Ectodermal cell (in vitro differentiated cells): ENCODE measurements around the gene CDKN1A.
"Not testable (repeated sequence)": the region's sequence is repeated elsewhere in the genome, so short reads cannot be mapped to it uniquely, and the experiment has no call there.

Experiments
- H3K27ac ChIP-seq: 2 replicates; pipeline ENCODE4 v1.7.0; 2013; ENCODE audit warnings: mild to moderate bottlenecking, low read depth, low read length; ENCODE audit not compliant: insufficient read depth, poor library complexity, severe bottlenecking
- H3K27me3 ChIP-seq: 2 replicates; pipeline ENCODE4 v1.7.0; 2013; ENCODE audit warnings: mild to moderate bottlenecking, low read length; ENCODE audit not compliant: insufficient read depth, control insufficient read depth, poor library complexity, severe bottlenecking
- H3K36me3 ChIP-seq: one replicate; pipeline ENCODE4 v1.7.0; 2013; ENCODE audit warnings: low read length; ENCODE audit not compliant: control insufficient read depth, insufficient read depth
- H3K4me1 ChIP-seq: one replicate; pipeline ENCODE4 v1.7.0; 2013; ENCODE audit warnings: low read length; ENCODE audit not compliant: control insufficient read depth, insufficient read depth
- H3K4me3 ChIP-seq: 2 replicates; pipeline ENCODE4 v1.7.0; 2013; ENCODE audit warnings: low read depth, low read length, control low read depth; ENCODE audit not compliant: insufficient read depth
- H3K9me3 ChIP-seq: 2 replicates; pipeline ENCODE4 v1.7.0; 2013; ENCODE audit warnings: mild to moderate bottlenecking, low read length, moderate library complexity; ENCODE audit not compliant: control insufficient read depth
- WGBS, 2 experiments: methylation state at CpG; one replicate each; pipeline ENCODE4 v1.1.7; 2013; ENCODE audit warnings: missing lambda C conversion rate in 2 of 2; 5-methylcytosine and 5-hydroxymethylcytosine counted together

The CDKN1A gene

DNA sequence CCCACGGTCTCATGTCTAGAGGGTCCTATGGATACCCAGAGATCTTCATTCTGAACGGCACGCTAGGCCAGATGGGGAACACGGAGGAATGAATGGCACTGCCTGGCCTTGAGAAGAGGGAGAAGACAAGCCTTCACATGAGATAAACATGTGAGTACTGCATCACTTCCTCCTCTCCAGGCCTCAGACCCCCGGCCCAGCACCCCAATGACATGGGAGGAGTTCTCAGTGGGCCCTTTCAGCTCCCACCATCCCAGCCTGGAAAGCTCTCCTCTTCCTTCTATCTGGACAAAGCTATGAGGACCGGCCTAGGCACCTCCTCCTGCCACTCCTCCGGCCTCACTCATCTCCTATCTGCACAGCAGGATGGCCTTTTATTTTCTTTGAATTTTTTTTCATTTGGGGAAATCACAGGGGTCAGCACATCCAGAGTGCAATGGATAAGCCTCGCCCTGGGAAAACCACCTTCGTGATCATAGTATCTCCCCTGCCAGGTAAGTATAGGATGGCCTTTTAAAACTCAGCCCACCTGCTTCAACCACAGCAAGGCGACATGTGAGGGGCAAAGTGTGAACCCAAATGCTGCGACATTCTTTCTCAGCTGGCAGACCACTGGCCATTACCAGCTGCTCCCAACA lies 39.2 kb upstream of the CDKN1A start:
- H3K27me3 ChIP-seq: no peaks in the 10 kb centered on the region
- no peaks in the 10 kb centered on the region for H3K9me3 ChIP-seq
- peaks cover 12% of the 10 kb centered on the region for H3K4me1 ChIP-seq
- 87 to 90% methylated on average over 11 of the region's 11 CpGs for WGBS, 2 experiments
- no peak overlapping the region for H3K27ac ChIP-seq
- H3K36me3 ChIP-seq: no peaks in the 10 kb centered on the region
- no peak overlapping the region for H3K4me3 ChIP-seq

DNA sequence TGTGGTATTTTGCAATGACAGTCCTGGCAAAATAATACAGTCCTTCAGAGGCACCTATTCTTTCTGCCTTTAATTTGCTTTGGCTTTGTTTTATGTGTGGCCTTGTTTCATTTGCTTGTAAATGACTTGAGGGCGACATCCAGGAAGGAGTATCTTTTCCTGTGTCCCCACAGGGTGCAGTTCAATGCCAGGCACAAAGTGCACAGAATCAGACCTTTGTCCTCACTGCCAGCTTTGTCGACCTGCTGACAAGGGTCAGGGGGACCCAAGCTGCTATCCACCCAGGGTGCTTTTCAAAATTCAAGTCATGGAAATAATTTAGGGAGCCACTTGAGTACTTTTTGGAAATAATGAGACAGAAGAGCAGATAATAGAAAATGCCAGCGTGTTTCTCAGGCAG lies 37.0 kb upstream of the CDKN1A start:
- H3K9me3 ChIP-seq: no peaks in the 10 kb centered on the region
- 50 to 60% methylated on average over 2 to 3 of the region's 3 CpGs for WGBS, 2 experiments
- no peak overlapping the region for H3K27ac ChIP-seq
- H3K27me3 ChIP-seq: no peaks in the 10 kb centered on the region
- peaks cover 11% of the 10 kb centered on the region for H3K4me1 ChIP-seq
- no peaks in the 10 kb centered on the region for H3K36me3 ChIP-seq
- H3K4me3 ChIP-seq: no peak overlapping the region

DNA sequence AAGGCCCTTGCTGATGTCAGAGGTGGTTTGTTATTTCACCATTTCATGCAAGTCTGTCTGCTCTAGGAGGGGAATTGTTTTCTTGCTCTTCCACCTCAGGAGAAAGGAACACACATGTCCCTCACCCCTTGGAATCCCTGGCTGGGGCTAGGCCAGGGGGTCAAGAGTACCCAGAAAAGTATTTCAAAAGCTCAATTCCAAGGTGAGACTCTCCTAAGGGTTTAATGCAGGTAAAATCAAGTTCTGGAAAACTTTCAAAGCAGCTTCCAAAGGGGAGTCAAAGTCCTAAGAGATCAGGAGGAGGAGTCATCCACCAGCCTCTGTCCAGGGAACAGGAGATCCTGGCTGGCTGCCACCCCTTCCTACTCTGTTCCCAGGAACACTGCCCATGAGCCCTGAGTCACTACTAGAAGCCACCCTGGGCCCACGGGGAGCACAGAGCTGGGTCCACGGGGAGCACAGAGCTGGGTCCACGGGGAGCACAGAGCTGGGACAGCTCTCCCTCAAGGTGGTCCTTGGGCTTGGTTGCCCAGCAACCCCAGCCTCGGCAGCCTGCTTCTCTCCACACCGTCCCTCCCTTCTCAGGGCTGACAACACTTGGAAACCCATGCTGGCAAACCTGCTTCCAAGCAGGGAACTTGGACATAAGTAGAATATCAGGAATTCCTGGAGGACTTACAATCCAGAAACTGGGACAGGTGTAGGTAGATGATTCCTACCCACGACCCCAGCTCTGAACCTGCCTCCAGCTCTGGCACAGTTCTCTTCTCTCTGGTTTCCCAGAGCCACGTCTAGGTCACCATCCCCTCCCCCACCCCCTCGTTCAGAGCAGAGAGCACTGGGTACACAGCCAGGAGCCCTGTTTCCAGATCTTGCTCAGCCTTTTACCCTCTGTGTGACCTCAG lies 35.3 kb upstream of the CDKN1A start:
- Histone ChIP-seq H3K4me3 (no peak overlapping the region), H3K9me3 (no peaks in the 10 kb centered on the region), H3K27me3 (no peaks in the 10 kb centered on the region), H3K4me1 (no peaks in the 10 kb centered on the region), H3K36me3 (no peaks in the 10 kb centered on the region), H3K27ac (no peak overlapping the region)
- WGBS, 2 experiments: 66 to 67% methylated on average over 8 of the region's 8 CpGs

DNA sequence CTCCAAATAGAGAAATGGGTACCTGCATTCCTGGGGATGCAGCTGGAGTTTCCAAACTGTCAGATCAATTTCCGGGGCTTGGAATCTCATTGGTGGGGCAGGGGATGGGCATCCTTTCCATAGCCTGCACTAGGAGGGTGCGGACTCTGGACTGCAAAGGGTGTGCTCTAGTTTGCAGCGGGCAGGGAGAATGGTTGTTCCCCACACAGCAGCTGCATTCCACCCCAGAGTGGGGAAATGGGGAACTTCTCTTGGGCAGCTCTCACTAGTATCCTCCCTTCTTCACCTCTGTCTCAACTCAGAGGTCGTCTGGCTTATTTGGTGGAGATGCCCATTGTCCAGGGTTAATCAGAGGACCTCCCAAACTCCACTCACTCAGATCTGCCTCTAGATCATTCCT lies 34.5 kb upstream of the CDKN1A start:
- no peak overlapping the region for H3K27ac ChIP-seq
- no peaks in the 10 kb centered on the region for H3K4me1 ChIP-seq
- H3K27me3 ChIP-seq: no peaks in the 10 kb centered on the region
- no peaks in the 10 kb centered on the region for H3K36me3 ChIP-seq
- no peaks in the 10 kb centered on the region for H3K9me3 ChIP-seq
- no peak overlapping the region for H3K4me3 ChIP-seq
- WGBS, 2 experiments: 91 to 92% methylated on average over 4 of the region's 4 CpGs

DNA sequence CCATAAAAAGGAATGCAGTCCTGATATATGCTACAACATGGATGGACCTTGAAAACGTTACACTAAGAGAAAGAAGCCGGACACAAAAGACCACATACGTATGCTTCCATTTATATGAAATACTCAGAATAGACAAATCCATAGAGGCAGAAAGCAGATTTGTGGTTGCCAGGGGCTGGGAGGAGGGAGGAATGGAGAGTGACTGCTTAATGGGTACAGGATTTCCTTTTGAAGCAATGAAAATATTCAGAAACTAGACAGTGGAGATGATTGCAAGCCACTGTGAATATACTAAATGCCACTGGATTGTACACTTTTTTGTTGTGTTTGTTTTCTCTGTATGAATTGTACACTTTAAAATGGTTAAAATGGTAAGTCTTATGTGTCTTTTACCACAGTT lies 29.4 kb upstream of the CDKN1A start:
- Histone ChIP-seq H3K27ac (no peak overlapping the region), H3K4me3 (no peak overlapping the region), H3K36me3 (no peaks in the 10 kb centered on the region), H3K9me3 (no peaks in the 10 kb centered on the region), H3K27me3 (no peaks in the 10 kb centered on the region), H3K4me1 (no peaks in the 10 kb centered on the region)
- WGBS, 2 experiments: 97 to 100% methylated on average over 3 of the region's 3 CpGs

DNA sequence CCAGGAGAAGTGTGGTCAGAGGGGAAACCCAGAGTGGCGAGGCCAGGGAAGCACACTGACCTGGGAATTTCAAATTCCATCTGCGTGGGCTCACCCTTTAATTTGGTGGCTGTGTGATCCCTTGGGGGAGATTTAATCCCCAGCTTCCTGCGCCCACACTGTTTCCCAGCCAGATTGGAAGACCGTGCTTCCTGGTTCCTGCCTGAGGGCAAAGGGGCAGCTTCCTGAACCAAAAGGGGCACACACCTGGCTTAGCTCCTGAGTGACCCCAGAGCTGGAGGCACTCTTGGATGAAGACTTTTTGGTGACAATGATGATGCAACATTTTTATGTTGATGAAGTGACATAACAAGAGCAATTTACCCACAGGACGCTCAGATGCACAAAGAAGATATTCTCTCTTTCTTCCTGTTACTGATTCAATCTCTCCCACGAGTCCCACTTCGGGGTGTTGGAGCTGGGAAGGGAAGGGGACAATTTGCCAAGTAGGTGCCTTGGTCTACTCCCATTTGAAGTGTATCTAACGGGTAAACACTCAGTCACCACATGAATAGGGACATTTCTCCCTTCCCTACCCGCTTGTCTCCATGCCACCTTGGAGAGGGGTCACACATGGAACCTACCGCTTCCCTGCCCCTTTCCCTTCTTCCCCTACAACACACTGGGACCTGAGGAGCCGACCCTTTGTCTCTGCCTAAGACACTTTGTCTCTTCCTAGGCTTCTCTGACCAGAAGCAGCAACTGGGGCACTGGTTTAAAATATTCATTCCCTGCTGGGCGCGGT lies 28.6 kb upstream of the CDKN1A start:
- Histone ChIP-seq H3K4me1 (no peaks in the 10 kb centered on the region), H3K36me3 (no peaks in the 10 kb centered on the region), H3K4me3 (no peak overlapping the region), H3K9me3 (no peaks in the 10 kb centered on the region), H3K27ac (no peak overlapping the region), H3K27me3 (no peaks in the 10 kb centered on the region)
- 83 to 86% methylated on average over 13 of the region's 13 CpGs for WGBS, 2 experiments

DNA sequence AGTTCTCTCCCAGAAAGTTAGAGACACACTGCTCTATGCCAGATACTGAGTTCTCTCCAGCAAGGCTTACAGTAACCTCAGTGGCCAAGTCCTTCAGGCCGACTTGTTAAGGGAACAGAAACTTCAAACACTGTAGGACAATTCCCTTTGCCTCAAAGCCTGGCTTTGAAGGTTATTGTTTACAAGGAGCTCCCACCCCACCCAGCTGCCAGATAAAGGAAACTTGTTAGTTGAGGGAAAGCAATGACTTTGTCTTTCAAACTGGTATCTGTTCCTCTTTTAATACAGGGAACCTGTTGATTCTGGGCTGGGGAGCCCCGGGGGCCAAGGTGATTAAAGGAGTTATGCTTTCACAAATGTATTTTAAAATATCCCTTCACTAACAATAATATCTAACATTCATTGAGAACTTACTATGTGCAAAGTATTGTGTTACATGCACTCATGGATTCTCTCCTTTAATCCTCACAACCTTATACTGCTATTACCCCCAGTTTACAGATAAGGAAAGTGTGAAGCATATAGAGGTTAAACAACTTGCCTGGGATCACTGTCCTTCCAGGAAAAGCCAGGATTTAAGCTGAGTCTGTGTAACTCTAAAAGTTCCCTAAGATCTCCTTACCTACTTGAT lies 27.6 kb upstream of the CDKN1A start:
- H3K36me3 ChIP-seq: no peaks in the 10 kb centered on the region
- H3K4me1 ChIP-seq: no peaks in the 10 kb centered on the region
- WGBS, 2 experiments: 26 to 59% methylated on average over 1 to 2 of the region's 2 CpGs
- no peak overlapping the region for H3K27ac ChIP-seq
- H3K4me3 ChIP-seq: no peak overlapping the region
- H3K27me3 ChIP-seq: no peaks in the 10 kb centered on the region
- H3K9me3 ChIP-seq: no peaks in the 10 kb centered on the region

DNA sequence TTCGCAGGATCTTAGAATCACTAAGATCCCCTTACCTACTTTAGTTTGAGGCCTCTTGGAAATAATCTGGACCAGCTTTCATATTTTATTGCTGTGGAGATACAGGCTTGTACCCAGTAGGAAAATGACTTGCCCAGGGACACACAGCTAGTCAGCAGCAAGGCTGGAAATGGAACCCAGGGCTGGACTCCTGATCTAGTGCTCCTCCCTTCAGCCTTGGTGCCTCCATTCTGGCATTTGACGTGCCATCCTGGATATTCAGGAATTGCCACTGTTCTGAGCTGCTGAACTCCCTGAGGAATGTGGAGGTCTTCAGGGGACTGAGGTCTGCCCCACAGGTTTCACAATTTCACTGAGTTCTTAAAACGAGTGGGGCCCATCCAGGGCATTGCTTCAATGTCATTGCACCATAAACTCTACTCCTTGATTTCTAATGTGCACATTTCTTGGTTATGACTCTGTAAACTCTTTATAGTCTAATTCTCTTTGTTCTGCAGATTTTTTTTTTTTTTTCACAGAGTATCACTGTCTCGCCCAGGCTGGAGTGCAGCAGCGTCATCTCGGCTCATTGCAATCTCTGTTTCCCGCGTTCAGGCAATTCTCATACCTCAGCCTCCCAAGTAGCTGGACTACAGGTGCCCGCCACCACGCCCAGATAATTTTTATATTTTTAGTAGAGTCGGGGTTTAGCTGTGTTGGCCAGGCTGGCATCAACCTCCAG lies 26.7 kb upstream of the CDKN1A start:
- Histone ChIP-seq H3K9me3 (no peaks in the 10 kb centered on the region), H3K27ac (no peak overlapping the region), H3K4me3 (no peak overlapping the region), H3K36me3 (no peaks in the 10 kb centered on the region), H3K27me3 (no peaks in the 10 kb centered on the region), H3K4me1 (no peaks in the 10 kb centered on the region)
- WGBS, 2 experiments: 89 to 94% methylated on average over 11 of the region's 11 CpGs

DNA sequence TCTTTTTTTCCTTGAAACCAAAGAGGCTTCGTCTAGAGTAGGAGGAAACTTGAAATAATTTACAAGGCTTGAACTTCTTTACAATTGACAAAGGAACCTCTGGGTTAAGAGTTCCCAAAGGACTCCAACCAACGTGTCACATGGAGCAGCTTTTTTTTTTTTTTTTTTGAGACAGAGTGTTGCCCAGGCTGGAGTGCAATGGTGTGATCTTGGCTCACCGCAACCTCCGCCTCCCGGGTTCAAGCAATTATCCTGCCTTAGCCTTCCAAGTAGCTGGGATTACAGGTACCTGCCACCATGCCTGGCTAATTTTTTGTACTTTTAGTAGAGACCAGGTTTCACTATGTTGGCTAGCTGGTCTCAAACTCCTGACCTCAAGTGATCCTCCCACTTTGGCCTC lies 24.0 kb upstream of the CDKN1A start:
- H3K9me3 ChIP-seq, H3K4me3 ChIP-seq, H3K27ac ChIP-seq, H3K27me3 ChIP-seq, H3K4me1 ChIP-seq, H3K36me3 ChIP-seq: not testable (repeated sequence)
- 92 to 94% methylated on average over 4 to 5 of the region's 5 CpGs for WGBS, 2 experiments
